CD1c-positive myeloid dendritic cell (primary cell): ENCODE results near the gene DGAT2.
"Not testable (repeated sequence)": the region's sequence is repeated elsewhere in the genome, so short reads cannot be mapped to it uniquely, and the experiment has no call there.

Experiments
- DNase-seq: peaks from one replicate; pipeline ENCODE4 v3.0.0-alpha.2; 2016; ENCODE audit errors: extremely low spot score

The DGAT2 gene

GRCh38 chr11:75754933-75755332 is 13.6 kb upstream of the DGAT2 start:
- DNase-seq: not testable (repeated sequence)

- no peak for DNase-seq
Observed at GRCh38 chr11:75757651-75758050, 10.9 kb upstream of the DGAT2 start.

- DNase-seq: no peak
Observed at GRCh38 chr11:75759832-75760231, 8.7 kb upstream of the DGAT2 start.

- no peak for DNase-seq
Observed at GRCh38 chr11:75760243-75760642, 8.3 kb upstream of the DGAT2 start.

GRCh38 chr11:75760710-75761493 is 7.7 kb upstream of the DGAT2 start:
- DNase-seq: no peak

- no peak for DNase-seq
Observed at GRCh38 chr11:75762158-75762557, 6.4 kb upstream of the DGAT2 start.

GRCh38 chr11:75762885-75763284 is 5.7 kb upstream of the DGAT2 start:
- no peak for DNase-seq

- no peak for DNase-seq
Observed at GRCh38 chr11:75763846-75764245, 4.7 kb upstream of the DGAT2 start.

GRCh38 chr11:75765116-75765515 is 3.5 kb upstream of the DGAT2 start:
- no peak for DNase-seq

- no peak for DNase-seq
Observed at GRCh38 chr11:75766443-75767227, 1.9 kb upstream of the DGAT2 start.

GRCh38 chr11:75767228-75767572 is 1.4 kb upstream of the DGAT2 start:
- no peak for DNase-seq

- no peak for DNase-seq
Observed at GRCh38 chr11:75767793-75768111, 826 bp upstream of the DGAT2 start.

GRCh38 chr11:75768909-75769771 is 562 bp downstream of the DGAT2 start:
- DNase-seq: no peak

GRCh38 chr11:75770102-75770501 is 1.5 kb downstream of the DGAT2 start:
- peak; percentile 27 for DNase-seq

- peak; percentile 89 for DNase-seq
Observed at GRCh38 chr11:75771646-75772410, 3.2 kb downstream of the DGAT2 start.

GRCh38 chr11:75773595-75774353 is 5.2 kb downstream of the DGAT2 start:
- peak; percentile 80 for DNase-seq

- DNase-seq: no peak
Observed at GRCh38 chr11:75775056-75775455, 6.5 kb downstream of the DGAT2 start.

- DNase-seq: no peak
Observed at GRCh38 chr11:75776546-75776945, 8.0 kb downstream of the DGAT2 start.

- DNase-seq: peak; percentile 74
Observed at GRCh38 chr11:75777461-75778110, 9.0 kb downstream of the DGAT2 start.

- no peak for DNase-seq
Observed at GRCh38 chr11:75778962-75779361, 10.4 kb downstream of the DGAT2 start.
